Transverse colon (tissue), 4 donors: ENCODE data around the gene PSAP. TPM values are rescaled to one million over a fixed set of nuclear protein-coding genes. Genes with fewer than 3 reads are reported as not detected.
"Not testable (repeated sequence)": the region's sequence is repeated elsewhere in the genome, so short reads cannot be mapped to it uniquely, and the experiment has no call there.

Source experiments
- DNase-seq: peaks from one replicate; pipeline ENCODE4 v3.0.0-alpha.2; 2019
- H3K27ac ChIP-seq, 4 donors: fragments of 200-600 bp; sonication (generic); 2 replicates each; pipeline ENCODE4 v1.5.1; 2016 to 2018; ENCODE audit warnings: inconsistent platforms in 4 of 4
- H3K27me3 ChIP-seq: fragments of 200-600 bp; sonication (generic); 2 replicates; pipeline ENCODE4 v1.5.1; 2017; ENCODE audit warnings: inconsistent platforms
- H3K36me3 ChIP-seq, 4 donors: fragments of 200-600 bp; sonication (generic); 2 replicates each; pipeline ENCODE4 v1.5.1; 2017 to 2019; ENCODE audit warnings: inconsistent platforms in 4 of 4
- H3K4me1 ChIP-seq, 4 donors: fragments of 200-600 bp; sonication (generic); 2 replicates each; pipeline ENCODE4 v1.5.1; 2017 to 2020; ENCODE audit warnings: inconsistent platforms in 4 of 4
- H3K4me3 ChIP-seq, 4 donors: fragments of 200-600 bp; sonication (generic); 1 replicate in 1 of 4; 2 replicates in 3 of 4; pipeline versions ENCODE4 v1.5.1 to v1.6.1; 2017 to 2019; ENCODE audit warnings: inconsistent platforms in 4 of 4
- H3K9me3 ChIP-seq, 2 donors: fragments of 200-600 bp; sonication (generic); 2 replicates each; pipeline ENCODE4 v1.5.1; 2017 to 2019; ENCODE audit warnings: inconsistent platforms in 2 of 2
- CTCF ChIP-seq, 5 experiments: fragments of 200-600 bp in 3 of 5; fragments of 450-650 bp in 2 of 5; sonication (generic) in 3 of 5; IDR thresholded peaks; 1 replicate in 2 of 5; 2 replicates in 3 of 5; pipeline ENCODE4 v1.5.1; 2016 to 2017; ENCODE audit warnings: antibody characterized with exemption in 5 of 5, inconsistent platforms in 3 of 5, mild to moderate bottlenecking in 2 of 5, moderate library complexity in 1 of 5
- EP300 ChIP-seq: sonication (generic); formaldehyde crosslinking; IDR thresholded peaks from one replicate; pipeline ENCODE4 v1.6.1; 2017; ENCODE audit warnings: antibody characterized with exemption, low read depth
- POLR2A ChIP-seq: fragments of 450-650 bp; IDR thresholded peaks from one replicate; pipeline ENCODE4 v1.6.1; 2016; ENCODE audit warnings: antibody characterized with exemption, mild to moderate bottlenecking, moderate library complexity
- POLR2AphosphoS5 ChIP-seq, 3 donors: sonication (generic); formaldehyde crosslinking; IDR thresholded peaks; one replicate each; pipeline ENCODE4 v1.6.1; 2016; ENCODE audit warnings: antibody characterized with exemption in 3 of 3
- WGBS, 2 donors: methylation state at CpG; one replicate each; pipeline ENCODE4 v1.1.5; 2018; ENCODE audit warnings: low coverage in 1 of 2; 5-methylcytosine and 5-hydroxymethylcytosine counted together
- in situ Hi-C, 4 donors: fragments of 200-750 bp; cut with MboI; loops; one replicate each; pipeline versions ENCODE4 v1.15.0 to v1.15.1; 2017; ENCODE audit warnings: low sequenced_read_pairs in 3 of 4, low pct_ligation_motif_present in 1 of 4, low pct_unique_long_range_greater_than_20kb in 1 of 4
- intact Hi-C: fragments of 100-400 bp; cut with DNase I; formaldehyde crosslinking; loops from one replicate; pipeline ENCODE4 v1.15.1; 2023; ENCODE audit warnings: low total_unique reads
- total RNA-seq, 4 donors: library from RNA; depleted of rRNA; stranded (reverse); fragments of >200 nt; gene quantifications; one replicate each; pipeline ENCODE4 v1.1.0, GENCODE V29; 2016

PSAP gene
- total RNA-seq, 4 donors from 2014 or later: 383 to 667 (median 478) TPM

GRCh38 chr10:71857934-71858890 lies 7.2 kb upstream of the PSAP start:
- Histone ChIP-seq H3K36me3 (no peaks in the 10 kb centered on the region), H3K9me3 (no peaks in the 10 kb centered on the region), H3K27me3 (no peaks in the 10 kb centered on the region), H3K4me3 (no peak overlapping the region), H3K27ac (no peak overlapping the region), H3K4me1 (peaks cover 5 to 16% (median 10%) of the 10 kb centered on the region in 4 donors)
- no peak for TF ChIP-seq POLR2A
- TF ChIP-seq EP300: no peak
- TF ChIP-seq POLR2AphosphoS5 (IDR thresholded peaks at IDR 0.05): no peak
- no peak for TF ChIP-seq CTCF (IDR thresholded peaks at IDR 0.05)
- in situ Hi-C loops (no loop called here), intact Hi-C loops (no loop called here)
- DNase-seq: no peak
- 72 to 87% methylated on average over 4 to 12 of the region's 12 CpGs for WGBS, 2 donors

GRCh38 chr10:71856619-71857018 lies 5.6 kb upstream of the PSAP start:
- no peak for DNase-seq
- Histone ChIP-seq H3K4me1 (peaks cover 5 to 16% (median 12%) of the 10 kb centered on the region in 4 donors), H3K9me3 (no peaks in the 10 kb centered on the region), H3K36me3 (no peaks in the 10 kb centered on the region), H3K27ac (no peak overlapping the region), H3K4me3 (no peak overlapping the region), H3K27me3 (no peaks in the 10 kb centered on the region)
- intact Hi-C loops (no loop called here), in situ Hi-C loops (no loop called here)
- TF ChIP-seq CTCF (IDR thresholded peaks at IDR 0.05) (no peak), POLR2AphosphoS5 (IDR thresholded peaks at IDR 0.05) (no peak), EP300 (no peak), POLR2A (no peak)
- 86 to 89% methylated on average over 4 of the region's 4 CpGs for WGBS, 2 donors

GRCh38 chr10:71854031-71854430 lies 3.0 kb upstream of the PSAP start:
- peaks cover 7 to 22% (median 13%) of the 10 kb centered on the region in 4 donors for H3K4me1 ChIP-seq
- no peaks in the 10 kb centered on the region for H3K9me3 ChIP-seq
- in situ Hi-C loops: no loop called here
- H3K36me3 ChIP-seq: no peaks in the 10 kb centered on the region
- intact Hi-C loops: no loop called here
- no peak overlapping the region for H3K27ac ChIP-seq
- no peak overlapping the region for H3K4me3 ChIP-seq
- DNase-seq: no peak
- 63 to 66% methylated on average over 1 to 5 of the region's 5 CpGs for WGBS, 2 donors
- TF ChIP-seq CTCF (IDR thresholded peaks at IDR 0.05): no peak
- TF ChIP-seq EP300: no peak
- TF ChIP-seq POLR2AphosphoS5 (IDR thresholded peaks at IDR 0.05): no peak
- no peak for TF ChIP-seq POLR2A
- H3K27me3 ChIP-seq: no peaks in the 10 kb centered on the region

- WGBS, 2 donors: 79% methylated on average over 11 of the region's 11 CpGs; no CpG with 5 or more reads in 1 of the 2 donors
- no peaks in the 10 kb centered on the region for H3K27me3 ChIP-seq
- DNase-seq: peak; percentile 46
- no peaks in the 10 kb centered on the region for H3K9me3 ChIP-seq
- in situ Hi-C loops: no loop called here
- H3K27ac ChIP-seq: peak overlapping the region in 3 of 4 donors; percentile 96 to 98 (median 96)
- H3K36me3 ChIP-seq: no peaks in the 10 kb centered on the region
- intact Hi-C loops: no loop called here
- no peak for TF ChIP-seq EP300
- no peak for TF ChIP-seq POLR2A
- TF ChIP-seq CTCF (IDR thresholded peaks at IDR 0.05): no peak
- no peak for TF ChIP-seq POLR2AphosphoS5 (IDR thresholded peaks at IDR 0.05)
- peaks cover 12 to 37% (median 24%) of the 10 kb centered on the region in 4 donors for H3K4me1 ChIP-seq
- H3K4me3 ChIP-seq: no peak overlapping the region
Measured at GRCh38 chr10:71852355-71852937, 1.4 kb upstream of the PSAP start.

GRCh38 chr10:71851465-71852095 lies 529 bp upstream of the PSAP start:
- in situ Hi-C loops, H3K36me3 ChIP-seq, H3K9me3 ChIP-seq, intact Hi-C loops, H3K27me3 ChIP-seq: not testable (repeated sequence)
- Histone ChIP-seq H3K4me3 (peak overlapping the region in 3 of 4 donors; percentile 90 to 93 (median 92)), H3K27ac (peak overlapping the region; percentile 96 to 98 (median 97)), H3K4me1 (peaks cover 12 to 45% (median 24%) of the 10 kb centered on the region in 4 donors)
- peak; percentile 31 for DNase-seq
- WGBS, 2 donors: 7 to 51% methylated on average over 7 to 20 of the region's 20 CpGs
